NCI-H2171 (cell line): ENCODE results near the gene CMPK1.

Experiments
- DNase-seq: peaks from one replicate; lab custom pipeline; 2025; lab: John Stamatoyannopoulos, UW

The CMPK1 gene

DNA sequence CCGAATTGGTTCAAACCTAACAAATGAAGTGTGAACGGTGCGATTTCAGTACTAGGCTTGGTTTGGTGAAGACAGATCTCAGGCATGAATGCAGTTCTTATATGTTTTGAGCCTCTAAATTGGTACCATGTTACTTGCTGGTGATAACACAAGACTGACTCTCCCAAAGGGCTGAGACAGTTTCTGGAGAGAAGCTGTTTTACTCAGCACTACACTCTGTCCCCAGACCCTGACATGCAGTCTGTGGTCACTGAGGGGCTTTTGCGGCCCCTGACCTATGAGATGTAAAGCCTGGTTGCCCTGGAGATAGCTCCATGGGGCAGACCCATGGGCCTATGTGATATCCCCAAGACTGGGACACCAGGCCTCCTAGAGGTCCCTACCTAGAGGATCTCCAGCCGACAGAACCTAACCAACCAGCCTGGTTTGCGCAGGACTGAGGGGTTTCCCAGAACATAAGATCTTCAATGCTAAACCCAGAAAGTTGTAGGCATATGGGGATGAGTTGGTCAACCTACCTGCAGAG lies 63.1 kb downstream of the CMPK1 start:
- no peak for DNase-seq

DNA sequence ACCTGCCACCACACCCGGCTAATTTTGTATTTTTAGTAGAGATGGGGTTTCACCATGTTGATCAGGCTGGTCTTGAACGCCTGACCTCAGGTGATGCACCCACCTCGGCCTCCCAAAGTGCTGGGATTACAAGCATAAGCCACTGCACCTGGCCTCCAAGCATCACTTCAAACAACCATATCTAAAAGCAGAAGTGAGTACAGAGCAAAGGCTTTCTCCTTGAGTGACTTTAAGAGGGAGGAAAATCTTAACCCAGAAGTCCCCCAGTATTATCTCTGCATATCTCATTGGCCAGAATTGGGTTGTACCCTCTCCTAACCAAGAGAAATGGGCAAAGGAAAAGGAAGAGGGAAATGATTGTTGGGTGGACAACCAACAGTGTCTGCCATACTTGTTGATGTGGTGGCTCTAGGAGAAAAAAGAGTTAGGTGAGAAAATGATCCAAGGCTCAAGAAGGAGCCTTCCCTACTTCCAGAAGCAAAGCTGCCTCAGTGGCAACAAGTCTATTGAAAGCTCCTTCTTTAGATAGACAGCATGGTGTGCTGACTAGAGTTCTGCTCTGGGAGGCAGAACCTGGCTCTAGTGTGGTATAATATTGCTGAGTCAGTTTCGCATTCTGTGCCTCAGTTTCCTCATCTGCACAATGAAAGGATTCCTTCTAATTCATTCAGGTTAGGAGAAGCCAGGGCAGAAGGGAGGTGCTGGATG lies 65.7 kb downstream of the CMPK1 start:
- no peak for DNase-seq

DNA sequence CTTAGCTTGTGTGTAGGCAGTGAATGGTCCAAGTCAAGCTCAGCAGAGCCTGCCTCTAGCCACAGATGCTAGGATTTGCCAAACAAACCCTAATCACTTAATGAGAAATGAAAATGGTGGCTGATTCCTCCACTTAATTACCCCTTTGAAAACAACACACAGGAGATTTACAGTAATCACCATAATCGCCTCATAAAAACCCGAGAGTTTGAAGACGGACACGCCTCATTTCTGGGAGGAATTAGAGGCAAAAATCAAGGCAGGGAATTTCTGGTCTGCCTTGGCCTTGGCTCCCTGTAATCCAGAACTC lies 66.2 kb downstream of the CMPK1 start:
- no peak for DNase-seq

- DNase-seq: no peak
Measured at GRCh38 chr1:47401761-47402160, 68.2 kb downstream of the CMPK1 start.

- no peak for DNase-seq
Measured at GRCh38 chr1:47402591-47402990, 69.0 kb downstream of the CMPK1 start.

GRCh38 chr1:47403321-47403910 lies 69.8 kb downstream of the CMPK1 start:
- no peak for DNase-seq

- no peak for DNase-seq
Measured at GRCh38 chr1:47405697-47406096, 72.1 kb downstream of the CMPK1 start.

DNA sequence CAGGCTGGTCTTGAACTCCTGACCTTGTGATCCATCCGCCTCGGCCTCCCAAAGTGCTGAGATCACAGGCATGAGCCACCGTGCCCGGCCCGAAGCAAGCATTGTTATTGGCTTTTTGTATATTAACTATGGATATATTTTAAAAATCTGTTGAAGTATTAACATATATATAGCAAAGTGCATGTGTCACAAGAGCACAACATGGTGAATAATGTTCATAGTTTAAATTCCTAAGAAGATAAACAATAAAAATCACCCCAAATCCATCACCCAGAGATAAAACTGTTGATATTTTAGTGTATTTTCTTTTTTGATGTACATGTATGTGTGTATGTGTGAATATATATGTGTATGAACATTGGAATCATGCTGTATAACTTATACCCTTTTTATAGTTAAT lies 73.4 kb downstream of the CMPK1 start:
- no peak for DNase-seq

- DNase-seq: no peak
Measured at GRCh38 chr1:47407481-47407880, 73.9 kb downstream of the CMPK1 start.

DNA sequence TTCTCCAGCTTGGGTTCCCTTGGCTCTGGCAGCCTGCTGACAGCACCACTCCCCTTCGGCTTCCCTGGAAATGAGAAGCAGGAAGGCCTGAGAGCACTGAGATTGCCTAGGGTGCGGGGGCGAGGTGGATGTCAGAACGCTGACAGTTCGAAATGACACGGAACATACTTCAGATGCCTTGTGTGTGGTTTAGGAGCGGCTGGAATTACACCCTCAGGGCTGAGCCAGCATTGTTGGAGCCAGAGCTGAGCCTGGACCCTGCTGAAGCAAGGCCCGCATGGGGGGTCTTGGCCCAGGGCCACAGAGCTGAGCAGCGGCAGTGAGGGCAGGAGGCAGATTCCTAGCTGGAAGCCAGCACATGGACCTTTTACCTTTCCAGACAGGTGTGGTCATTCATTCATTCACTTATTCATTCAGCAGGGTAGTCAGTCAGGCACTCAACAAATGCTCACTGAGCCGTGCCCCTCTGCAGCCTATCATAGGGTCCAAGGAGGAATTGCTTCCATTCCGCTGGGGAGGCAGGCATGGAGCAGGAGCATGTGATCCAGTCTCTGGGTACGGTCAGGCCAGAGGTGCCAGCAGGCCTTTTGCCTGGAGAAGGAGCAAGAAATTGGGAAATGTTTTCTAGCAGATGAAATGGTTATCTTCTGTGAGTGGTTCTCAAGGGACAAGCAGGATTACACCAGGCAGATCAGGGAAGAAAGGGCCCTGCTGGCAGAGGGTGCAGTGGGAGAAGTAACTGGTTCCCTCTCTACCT lies 75.9 kb downstream of the CMPK1 start:
- DNase-seq: no peak

DNA sequence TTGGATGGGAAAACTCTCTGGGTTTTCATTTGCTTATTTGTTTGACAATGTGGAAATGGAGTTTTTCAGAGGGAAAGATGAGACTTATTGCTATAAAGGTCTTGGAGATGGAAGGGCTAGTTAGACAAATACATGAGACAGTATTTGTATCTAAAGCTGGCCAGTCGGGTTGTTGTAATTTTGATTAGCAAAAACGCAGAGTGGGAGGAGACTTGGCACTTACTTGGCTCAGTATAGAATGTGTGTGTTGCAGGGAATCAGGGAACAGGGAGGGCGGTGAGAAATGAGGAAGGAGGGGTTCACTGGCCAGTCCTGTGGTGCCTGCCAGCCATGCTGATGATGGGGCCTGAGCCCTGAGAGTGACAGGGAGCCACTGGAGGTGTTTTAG lies 76.5 kb downstream of the CMPK1 start:
- DNase-seq: no peak

- no peak for DNase-seq
Measured at GRCh38 chr1:47411436-47411835, 77.8 kb downstream of the CMPK1 start.

DNA sequence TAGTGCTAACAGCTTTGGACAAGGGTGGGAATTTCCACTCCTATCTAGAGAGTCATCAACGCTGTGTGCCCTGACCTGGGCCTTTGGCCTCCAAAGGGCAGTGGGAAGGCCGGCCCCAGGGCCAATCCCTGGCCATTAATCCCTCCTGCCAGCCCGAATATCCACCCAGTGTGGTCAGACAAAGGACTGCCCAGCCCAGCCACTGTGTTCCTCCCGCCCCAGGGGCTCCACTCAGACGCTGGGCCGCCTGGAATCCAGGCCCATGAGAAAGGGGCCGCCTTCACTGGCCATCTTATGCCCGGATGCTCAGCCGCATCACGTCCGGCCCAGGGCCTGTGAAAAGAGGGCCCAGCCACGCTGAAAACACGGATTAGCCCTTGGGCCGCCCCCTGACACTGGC lies 78.8 kb downstream of the CMPK1 start:
- DNase-seq: no peak

- no peak for DNase-seq
Measured at GRCh38 chr1:47415728-47416318, 82.2 kb downstream of the CMPK1 start, which contains the start of gene FOXE3. Gene FOXE3, plus strand, starts transcription at chr1:47416285. Its CDS starts 31 bp downstream, at chr1:47416316.

GRCh38 chr1:47416319-47417169 lies 83.0 kb downstream of the CMPK1 start:
- DNase-seq: no peak

DNA sequence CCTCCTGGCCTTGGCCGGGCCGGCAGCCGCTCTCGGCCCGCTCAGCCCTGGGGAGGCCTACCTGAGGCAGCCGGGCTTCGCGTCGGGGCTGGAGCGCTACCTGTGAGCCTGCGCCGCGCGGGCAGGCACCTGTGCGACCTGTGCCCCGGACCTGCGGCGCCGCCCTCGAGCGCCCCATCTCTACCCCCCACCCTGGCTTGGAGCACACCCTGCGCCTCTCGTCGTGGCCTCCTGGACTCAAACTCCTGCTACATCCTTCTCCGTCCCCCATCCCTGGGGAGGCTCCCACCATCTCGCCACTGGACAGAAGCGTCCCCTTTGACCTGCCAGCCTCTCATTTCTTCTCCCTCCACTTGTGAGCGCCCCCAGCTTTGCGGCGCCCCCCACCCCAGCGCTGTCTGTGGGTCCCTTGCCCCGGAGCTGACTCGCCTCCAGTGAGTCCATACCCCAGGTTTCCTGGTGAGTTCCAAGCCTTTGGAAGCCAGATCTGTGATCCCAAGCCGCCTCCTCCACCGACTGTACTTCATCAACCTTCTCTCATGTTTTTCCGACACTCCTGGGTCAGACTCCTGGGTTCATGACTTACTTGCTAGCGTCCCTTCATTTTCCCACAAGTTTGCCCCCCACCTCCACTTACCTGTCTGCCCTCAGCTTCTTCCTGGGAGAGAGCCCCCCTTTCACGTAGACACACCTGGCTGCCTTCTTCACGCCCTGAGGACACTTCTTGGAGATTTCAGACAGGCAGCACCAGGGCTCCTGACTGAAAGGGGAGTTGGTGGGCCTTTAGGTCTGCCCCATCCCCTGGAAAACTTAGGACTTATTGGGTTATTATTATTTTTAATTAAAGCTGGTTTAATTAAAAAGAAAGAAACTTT lies 83.8 kb downstream of the CMPK1 start:
- DNase-seq: no peak

GRCh38 chr1:47418122-47418521 lies 84.5 kb downstream of the CMPK1 start:
- no peak for DNase-seq

- DNase-seq: no peak
Measured at GRCh38 chr1:47418681-47419325, 85.2 kb downstream of the CMPK1 start.

DNA sequence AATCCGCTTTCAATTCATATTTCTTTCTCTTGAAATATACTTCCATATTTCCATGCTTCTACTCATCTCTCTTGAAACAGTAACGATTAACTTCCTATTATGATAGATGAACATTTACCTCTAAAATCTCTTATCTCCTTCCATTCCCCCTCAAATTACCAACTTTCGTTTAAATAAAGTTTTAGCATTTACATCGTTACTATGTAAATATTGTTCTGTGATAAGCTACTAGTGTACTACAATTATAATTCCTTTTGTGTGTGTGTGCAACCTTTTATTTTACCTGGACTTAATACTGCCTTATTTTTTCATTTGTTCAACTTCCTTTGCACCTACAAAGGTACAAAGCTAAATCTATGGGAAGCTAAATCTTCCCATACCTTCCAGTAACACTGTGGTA lies 87.0 kb downstream of the CMPK1 start:
- DNase-seq: no peak

- no peak for DNase-seq
Measured at GRCh38 chr1:47423872-47424271, 90.3 kb downstream of the CMPK1 start.
